Measurements from ENCODE around the gene ZFP28. TPM values are rescaled to one million over a fixed set of nuclear protein-coding genes. Genes with fewer than 3 reads are reported as not detected.

Gene ZFP28
- total and polyA plus RNA-seq, 7 experiments from 2014 or later, result 2.4 to 10.6 (median 4.5) TPM

DNA sequence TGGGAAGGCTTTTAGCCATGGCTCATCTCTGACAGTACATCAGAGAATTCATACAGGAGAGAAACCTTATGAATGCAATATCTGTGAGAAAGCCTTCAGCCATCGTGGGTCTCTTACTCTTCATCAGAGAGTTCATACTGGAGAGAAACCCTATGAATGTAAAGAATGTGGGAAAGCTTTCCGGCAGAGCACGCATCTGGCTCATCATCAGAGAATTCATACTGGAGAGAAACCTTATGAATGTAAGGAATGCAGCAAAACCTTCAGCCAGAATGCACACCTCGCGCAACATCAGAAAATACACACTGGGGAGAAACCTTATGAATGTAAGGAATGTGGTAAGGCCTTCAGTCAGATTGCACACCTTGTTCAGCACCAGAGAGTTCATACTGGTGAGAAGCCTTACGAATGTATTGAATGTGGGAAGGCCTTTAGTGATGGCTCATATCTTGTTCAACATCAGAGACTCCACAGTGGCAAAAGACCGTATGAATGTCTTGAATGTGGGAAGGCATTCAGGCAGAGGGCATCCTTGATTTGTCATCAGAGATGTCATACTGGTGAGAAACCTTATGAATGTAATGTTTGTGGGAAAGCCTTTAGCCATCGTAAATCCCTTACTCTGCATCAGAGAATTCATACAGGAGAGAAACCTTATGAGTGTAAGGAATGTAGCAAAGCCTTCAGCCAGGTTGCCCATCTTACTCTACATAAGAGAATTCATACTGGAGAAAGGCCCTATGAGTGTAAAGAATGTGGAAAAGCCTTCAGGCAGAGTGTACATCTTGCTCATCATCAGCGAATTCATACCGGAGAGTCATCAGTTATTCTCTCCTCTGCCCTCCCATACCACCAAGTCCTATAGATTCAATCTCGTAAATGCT is 39.2 kb downstream of the ZFP28 start:
- H3K4me1 ChIP-seq (ENCODE audit: control insufficient read depth in 2 of 2, insufficient read depth in 2 of 2, low read length in 2 of 2), result no peaks in the 10 kb centered on the region
- intact Hi-C loops (cut with micrococcal nuclease), result no loop called here
- no peak for DNase-seq
- peaks cover 0 to 33% (median 3%) of the 10 kb centered on the region in 3 experiments for H3K36me3 ChIP-seq (ENCODE audit: control insufficient read depth in 2 of 3, insufficient read depth in 3 of 3, low read length in 3 of 3)
- no peak overlapping the region for H3K27ac ChIP-seq (ENCODE audit: low read depth, low read length)
- Mint-ChIP-seq H3K4me3 (no peak overlapping the region), H3K4me1 (no peaks in the 10 kb centered on the region), H3K9me3 (peaks cover 12 to 100% (median 78%) of the 10 kb centered on the region in 11 donors), H3K27me3 (no peaks in the 10 kb centered on the region), H3K36me3 (peaks cover 44 to 58% (median 45%) of the 10 kb centered on the region in 5 donors), H3K27ac (no peak overlapping the region)
- no peak for ATAC-seq
- peaks cover 25 to 98% (median 65%) of the 10 kb centered on the region in 3 experiments for H3K9me3 ChIP-seq (ENCODE audit: control insufficient read depth in 2 of 3, low read length in 3 of 3)
- peak overlapping the region; percentile 14 for H3K4me3 ChIP-seq (ENCODE audit: low read length)
- ChIA-PET POLR2A (no interaction called here), CTCF (no interaction called here)
- H3K27me3 ChIP-seq (ENCODE audit: control insufficient read depth in 2 of 2, insufficient read depth in 2 of 2, low read length in 2 of 2), result no peaks in the 10 kb centered on the region

DNA sequence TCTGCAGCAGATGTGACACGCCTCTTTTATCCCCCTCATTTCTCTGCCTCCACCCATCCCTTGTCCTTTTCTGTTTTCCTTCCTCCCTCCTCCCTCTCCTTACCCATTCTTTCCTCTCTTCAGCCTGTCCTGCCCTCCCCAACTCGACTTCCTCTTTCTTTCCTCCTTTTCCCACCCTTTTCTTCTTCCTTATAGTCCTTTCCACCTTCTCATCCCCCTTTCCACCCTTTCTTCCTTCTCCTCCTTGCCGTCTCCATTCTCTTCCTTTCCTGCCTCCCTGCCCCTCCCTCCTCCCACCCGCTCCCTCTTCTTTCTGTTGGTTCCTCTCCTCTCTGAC is 55.7 kb downstream of the ZFP28 start:
- Histone ChIP-seq H3K4me3 (ENCODE audit: low read length) (peak overlapping the region; percentile 57), H3K9me3 (ENCODE audit: control insufficient read depth in 2 of 3, low read length in 3 of 3) (peaks cover 0 to 25% (median 0%) of the 10 kb centered on the region in 3 experiments), H3K4me1 (ENCODE audit: control insufficient read depth in 2 of 2, insufficient read depth in 2 of 2, low read length in 2 of 2) (peaks cover 0 to 3% of the 10 kb centered on the region in 2 donors), H3K27me3 (ENCODE audit: control insufficient read depth in 2 of 2, insufficient read depth in 2 of 2, low read length in 2 of 2) (no peaks in the 10 kb centered on the region), H3K36me3 (ENCODE audit: control insufficient read depth in 2 of 3, insufficient read depth in 3 of 3, low read length in 3 of 3) (peaks cover 0 to 13% (median 0%) of the 10 kb centered on the region in 3 experiments), H3K27ac (ENCODE audit: low read depth, low read length) (peak overlapping the region; percentile 71)
- intact Hi-C loops (cut with micrococcal nuclease), result loop anchor here in 1 of 2 donors (2.0 to 10.0 kb wide), 4 partner anchors 56 to 1560 kb away; partner anchors contain the start of genes ZFP28, ZNF329, ZNF444 and ZNF582
- peak overlapping the region in 7 of 9 donors; percentile 6 to 90 (median 54) for H3K27ac Mint-ChIP-seq
- peaks cover 10 to 64% (median 34%) of the 10 kb centered on the region in 11 donors for H3K9me3 Mint-ChIP-seq
- H3K36me3 Mint-ChIP-seq, result peaks cover 15 to 39% (median 32%) of the 10 kb centered on the region in 5 donors
- peak overlapping the region; percentile 83 to 99 (median 90) for H3K4me3 Mint-ChIP-seq
- ATAC-seq (no peak), DNase-seq (no peak)
- ChIA-PET CTCF (no interaction called here), POLR2A (interaction anchor here (0.6 to 1.2 kb wide), 4 partner anchors 15 to 940 kb away, joined by 3 to 4 read pairs (median 3); no protein-coding TSS in a partner anchor)
- peaks cover 19 to 30% (median 21%) of the 10 kb centered on the region in 7 donors for H3K4me1 Mint-ChIP-seq
- no peaks in the 10 kb centered on the region for H3K27me3 Mint-ChIP-seq

DNA sequence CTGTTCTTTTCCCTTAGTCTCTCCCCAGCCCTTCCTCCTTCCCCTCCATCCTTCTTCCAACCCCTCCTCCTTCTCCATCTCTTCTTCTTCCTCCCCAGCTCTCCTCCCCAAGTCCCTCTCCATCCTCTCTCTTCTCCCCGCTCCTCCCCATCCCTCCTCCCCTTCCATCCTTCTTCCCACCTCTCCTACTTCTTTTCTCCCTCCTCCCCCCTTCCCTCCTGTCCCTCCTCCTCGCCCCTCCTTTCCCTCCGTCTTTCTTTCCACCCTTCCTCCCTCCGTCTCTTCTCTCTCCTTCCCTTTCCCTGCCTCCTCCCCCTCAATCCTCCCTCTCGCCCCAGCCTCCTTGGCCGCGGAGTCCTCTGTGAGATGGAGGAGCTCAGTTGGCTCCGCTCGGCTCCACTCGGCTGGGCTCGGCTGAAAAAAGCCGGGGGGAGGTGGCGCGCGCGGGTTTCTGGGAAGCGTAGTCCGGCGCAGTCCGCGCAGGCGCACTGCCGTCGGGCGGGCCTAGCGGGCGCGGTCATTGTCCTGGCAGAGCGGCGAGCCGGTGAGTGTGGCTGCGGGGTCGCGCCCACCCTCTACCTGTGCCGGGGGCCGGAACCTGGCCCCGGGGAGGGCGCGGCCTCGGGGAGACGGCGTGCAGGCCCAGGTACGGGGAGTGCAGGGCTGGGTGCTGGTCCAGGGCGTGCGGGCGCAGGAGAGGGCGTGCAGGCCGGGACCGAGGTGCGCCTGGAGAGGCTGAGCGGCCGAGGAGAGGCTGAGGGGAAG is 56.2 kb downstream of the ZFP28 start, which contains the start of gene ZNF71:
Gene ZNF71, plus strand, starts transcription at position 520 of the 765 bp plus-strand sequence. CDS start 6,257 bp downstream, outside the sequence.
- H3K36me3 ChIP-seq (ENCODE audit: control insufficient read depth in 2 of 3, insufficient read depth in 3 of 3, low read length in 3 of 3), result peaks cover 0 to 13% (median 0%) of the 10 kb centered on the region in 3 experiments
- H3K27ac ChIP-seq (ENCODE audit: low read depth, low read length), result peak within 1 kb of the TSS; percentile 71
- H3K9me3 ChIP-seq (ENCODE audit: control insufficient read depth in 2 of 3, low read length in 3 of 3), result peaks cover 0 to 21% (median 0%) of the 10 kb centered on the region in 3 experiments
- POLR2A ChIA-PET, result interaction anchor here (0.6 to 1.2 kb wide), 4 partner anchors 15 to 941 kb away, joined by 3 to 4 read pairs (median 3); no protein-coding TSS in a partner anchor
- Mint-ChIP-seq H3K9me3 (peaks cover 10 to 65% (median 34%) of the 10 kb centered on the region in 11 donors), H3K27me3 (no peaks in the 10 kb centered on the region), H3K36me3 (peaks cover 15 to 40% (median 32%) of the 10 kb centered on the region in 5 donors), H3K4me3 (peak within 1 kb of the TSS; percentile 83 to 99 (median 90)), H3K4me1 (peaks cover 19 to 30% (median 21%) of the 10 kb centered on the region in 7 donors), H3K27ac (peak within 1 kb of the TSS; percentile 72 to 94 (median 86))
- peak within 1 kb of the TSS; percentile 57 for H3K4me3 ChIP-seq (ENCODE audit: low read length)
- intact Hi-C loops (cut with micrococcal nuclease), result loop anchor here (1.0 to 10.0 kb wide), 9 partner anchors 28 to 1560 kb away; partner anchors contain the start of genes ZFP28 (in 2 of the 2), ZNF470 (in 2 of the 2), ZNF264 (in 1 of the 2) and ZNF329 (in 1 of the 2)
- DNase-seq (peak; percentile 75 to 89 (median 81)), ATAC-seq (peak; percentile 96)
- H3K4me1 ChIP-seq (ENCODE audit: control insufficient read depth in 2 of 2, insufficient read depth in 2 of 2, low read length in 2 of 2), result peaks cover 0 to 3% of the 10 kb centered on the region in 2 donors
- H3K27me3 ChIP-seq (ENCODE audit: control insufficient read depth in 2 of 2, insufficient read depth in 2 of 2, low read length in 2 of 2), result no peaks in the 10 kb centered on the region
- CTCF ChIA-PET, result no interaction called here

DNA sequence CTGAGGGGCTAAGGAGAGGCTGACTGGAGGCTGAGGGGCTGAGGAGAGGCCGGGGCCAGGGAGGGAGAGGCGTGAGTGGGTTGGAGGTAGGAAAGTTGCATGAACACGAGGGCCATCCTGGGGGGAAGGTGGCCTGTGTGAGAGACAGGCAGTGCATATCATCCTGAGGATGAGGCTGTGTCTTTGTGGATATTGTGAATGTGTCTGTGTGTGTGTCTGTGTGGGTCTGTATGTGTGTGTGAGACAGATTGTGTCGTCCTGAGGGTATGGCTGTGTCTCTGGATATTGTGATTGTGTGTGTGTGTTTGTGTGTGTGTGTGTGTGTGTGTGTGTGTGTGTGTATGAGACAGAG is 56.8 kb downstream of the ZFP28 start:
- peak overlapping the region; percentile 57 for H3K4me3 ChIP-seq (ENCODE audit: low read length)
- POLR2A ChIA-PET, result interaction anchor here (0.7 to 1.2 kb wide), 2 partner anchors 20 to 941 kb away, joined by 3 to 4 read pairs; no protein-coding TSS in a partner anchor
- H3K4me1 Mint-ChIP-seq, result peaks cover 19 to 30% (median 22%) of the 10 kb centered on the region in 7 donors
- H3K27ac Mint-ChIP-seq, result peak overlapping the region; percentile 27 to 94 (median 80)
- peak overlapping the region; percentile 83 to 99 (median 90) for H3K4me3 Mint-ChIP-seq
- no peaks in the 10 kb centered on the region for H3K27me3 Mint-ChIP-seq
- DNase-seq (no peak), ATAC-seq (peak; percentile 35)
- peak overlapping the region; percentile 71 for H3K27ac ChIP-seq (ENCODE audit: low read depth, low read length)
- H3K27me3 ChIP-seq (ENCODE audit: control insufficient read depth in 2 of 2, insufficient read depth in 2 of 2, low read length in 2 of 2), result no peaks in the 10 kb centered on the region
- peaks cover 0 to 13% (median 0%) of the 10 kb centered on the region in 3 experiments for H3K36me3 ChIP-seq (ENCODE audit: control insufficient read depth in 2 of 3, insufficient read depth in 3 of 3, low read length in 3 of 3)
- H3K36me3 Mint-ChIP-seq, result peaks cover 16 to 43% (median 34%) of the 10 kb centered on the region in 5 donors
- intact Hi-C loops (cut with micrococcal nuclease), result loop anchor here (1.0 to 10.0 kb wide), 9 partner anchors 28 to 1559 kb away; partner anchors contain the start of genes ZFP28 (in 2 of the 2), ZNF470 (in 2 of the 2), ZNF264 (in 1 of the 2) and ZNF329 (in 1 of the 2)
- H3K4me1 ChIP-seq (ENCODE audit: control insufficient read depth in 2 of 2, insufficient read depth in 2 of 2, low read length in 2 of 2), result peaks cover 0 to 3% of the 10 kb centered on the region in 2 donors
- CTCF ChIA-PET, result no interaction called here
- H3K9me3 ChIP-seq (ENCODE audit: control insufficient read depth in 2 of 3, low read length in 3 of 3), result peaks cover 0 to 17% (median 0%) of the 10 kb centered on the region in 3 experiments
- H3K9me3 Mint-ChIP-seq, result peaks cover 10 to 64% (median 33%) of the 10 kb centered on the region in 11 donors

DNA sequence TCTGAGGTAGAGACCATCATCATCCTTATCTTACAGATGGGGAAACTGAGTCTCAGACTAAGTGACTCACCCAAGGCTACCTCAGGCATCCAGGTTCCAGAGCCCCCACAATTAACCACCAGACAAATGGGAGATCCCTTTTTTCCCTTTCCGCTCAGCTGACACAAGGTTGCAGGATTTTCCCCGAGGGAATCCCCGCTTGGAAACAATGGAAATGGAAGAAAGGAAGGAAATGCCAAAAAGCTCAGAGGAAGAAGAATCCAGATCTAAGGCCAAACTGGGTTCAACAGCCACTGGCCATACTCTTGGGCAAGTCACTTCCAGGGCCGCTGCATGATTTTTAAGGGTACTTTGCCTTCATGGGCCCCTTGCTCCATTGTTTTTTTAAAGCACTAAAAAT is 57.9 kb downstream of the ZFP28 start:
- peaks cover 25 to 52% (median 45%) of the 10 kb centered on the region in 5 donors for H3K36me3 Mint-ChIP-seq
- peak overlapping the region in 1 of 9 donors; percentile 34 for H3K27ac Mint-ChIP-seq
- peaks cover 10 to 68% (median 36%) of the 10 kb centered on the region in 11 donors for H3K9me3 Mint-ChIP-seq
- H3K27me3 Mint-ChIP-seq, result no peaks in the 10 kb centered on the region
- H3K36me3 ChIP-seq (ENCODE audit: control insufficient read depth in 2 of 3, insufficient read depth in 3 of 3, low read length in 3 of 3), result peaks cover 0 to 24% (median 4%) of the 10 kb centered on the region in 3 experiments
- H3K4me3 Mint-ChIP-seq, result peak overlapping the region in 9 of 10 donors; percentile 83 to 99 (median 90)
- peaks cover 0 to 24% (median 0%) of the 10 kb centered on the region in 3 experiments for H3K9me3 ChIP-seq (ENCODE audit: control insufficient read depth in 2 of 3, low read length in 3 of 3)
- H3K4me1 ChIP-seq (ENCODE audit: control insufficient read depth in 2 of 2, insufficient read depth in 2 of 2, low read length in 2 of 2), result peaks cover 0 to 3% of the 10 kb centered on the region in 2 donors
- H3K27ac ChIP-seq (ENCODE audit: low read depth, low read length), result no peak overlapping the region
- intact Hi-C loops (cut with micrococcal nuclease), result loop anchor here in 1 of 2 donors (5.0 to 10.0 kb wide), 2 partner anchors 596 to 1558 kb away; partner anchors contain the start of genes ZNF264 and ZNF329
- POLR2A ChIA-PET, result no interaction called here
- ATAC-seq (no peak), DNase-seq (no peak)
- no peaks in the 10 kb centered on the region for H3K27me3 ChIP-seq (ENCODE audit: control insufficient read depth in 2 of 2, insufficient read depth in 2 of 2, low read length in 2 of 2)
- CTCF ChIA-PET, result no interaction called here
- no peak overlapping the region for H3K4me3 ChIP-seq (ENCODE audit: low read length)
- peaks cover 19 to 32% (median 24%) of the 10 kb centered on the region in 7 donors for H3K4me1 Mint-ChIP-seq
